H1 (cell line): Measurements from ENCODE around the gene IKZF5. TPM values are rescaled to one million over a fixed set of nuclear protein-coding genes. Genes with fewer than 3 reads are reported as not detected.

Experiments
- CHD1 ChIP-seq: IDR thresholded peaks from 2 replicates; pipeline ENCODE4 v1.6.1; 2012; ENCODE audit warnings: low read depth, low read length, improper control_type of control experiment
- JUND ChIP-seq: IDR thresholded peaks from 2 replicates; pipeline ENCODE4 v1.6.1; 2011; ENCODE audit warnings: mild to moderate bottlenecking, improper control_type of control experiment, low read length
- YY1 ChIP-seq: IDR thresholded peaks from 2 replicates; pipeline ENCODE4 v1.6.1; 2011; ENCODE audit warnings: low read depth, mild to moderate bottlenecking, low read length
- polyA plus RNA-seq, 7 experiments: library from polyadenylated mRNA; depleted of rRNA in 3 of 7; stranded (reverse) in 5 of 7; unstranded in 2 of 7; fragments of >200 nt in 5 of 7; fragments of 200-250 nt in 2 of 7; gene quantifications; 1 replicate in 5 of 7; 2 replicates in 1 of 7; 4 replicates in 1 of 7; pipeline versions ENCODE4 v1.2.1 to v1.2.3, GENCODE V29; 2011 to 2013; ENCODE audit warnings: missing spikeins in 2 of 7, mixed read lengths in 2 of 7
- total RNA-seq: library from RNA; stranded (reverse); fragmentation: NEBNext Ultra II Directional; extraction: Animal tissue kit (Norgen Biotek cat#: 25700); gene quantifications from 2 replicates; pipeline ENCODE4 v1.2.1, GENCODE V29; 2021

Gene IKZF5
- total and polyA plus RNA-seq, 2 of the 8 experiments (the other 6 are each of a cell fraction or from before 2014, with no cell fraction given): 5.2 to 15.3 TPM

- TF ChIP-seq JUND: no peak
- no peak for TF ChIP-seq YY1
- no peak for TF ChIP-seq CHD1
Measured at GRCh38 chr10:122998934-122999333, 9.7 kb downstream of the IKZF5 start (continued).
